ENCODE data around the gene TMEM175.

Gene TMEM175

DNA sequence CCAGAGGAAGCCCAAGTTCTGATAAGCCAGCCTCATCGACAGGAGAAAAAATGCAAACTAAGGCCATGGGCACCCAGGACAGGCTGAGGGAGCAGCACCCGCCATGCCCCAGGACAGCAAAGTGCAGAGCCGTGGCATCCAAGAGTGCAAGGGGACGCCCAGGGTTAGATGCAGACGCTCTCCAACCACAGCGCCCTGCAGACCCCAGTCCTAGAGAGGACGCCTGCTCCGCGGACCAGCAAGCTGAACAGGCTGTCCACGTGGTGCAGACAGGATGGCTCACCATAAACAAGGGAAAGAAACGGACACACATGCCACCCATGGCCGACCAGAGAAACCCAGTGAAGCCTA, 32.7 kb upstream of the TMEM175 start:
- FAIRE-seq = no peak

DNA sequence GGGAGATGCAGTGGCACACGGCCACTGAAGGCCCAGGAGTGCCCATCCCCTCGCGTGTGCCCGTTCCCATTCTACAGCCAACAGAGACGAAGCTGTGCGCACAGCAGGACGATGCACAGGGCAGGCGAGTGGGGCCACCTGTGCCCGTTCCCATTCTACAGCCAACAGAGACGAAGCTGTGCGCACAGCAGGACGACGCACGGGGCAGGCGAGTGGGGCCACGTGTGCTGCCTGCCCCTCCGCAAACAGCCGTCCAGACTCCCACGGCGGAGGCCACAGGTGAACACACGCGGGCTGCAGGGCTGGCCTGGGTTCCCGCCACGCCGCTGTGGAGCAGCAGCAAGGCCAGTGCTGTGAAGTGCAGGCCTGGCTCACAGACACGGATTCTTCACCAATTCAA, 32.2 kb upstream of the TMEM175 start:
- FAIRE-seq = no peak

GRCh38 chr4:900721-901120, 31.5 kb upstream of the TMEM175 start:
- no peak for FAIRE-seq

DNA sequence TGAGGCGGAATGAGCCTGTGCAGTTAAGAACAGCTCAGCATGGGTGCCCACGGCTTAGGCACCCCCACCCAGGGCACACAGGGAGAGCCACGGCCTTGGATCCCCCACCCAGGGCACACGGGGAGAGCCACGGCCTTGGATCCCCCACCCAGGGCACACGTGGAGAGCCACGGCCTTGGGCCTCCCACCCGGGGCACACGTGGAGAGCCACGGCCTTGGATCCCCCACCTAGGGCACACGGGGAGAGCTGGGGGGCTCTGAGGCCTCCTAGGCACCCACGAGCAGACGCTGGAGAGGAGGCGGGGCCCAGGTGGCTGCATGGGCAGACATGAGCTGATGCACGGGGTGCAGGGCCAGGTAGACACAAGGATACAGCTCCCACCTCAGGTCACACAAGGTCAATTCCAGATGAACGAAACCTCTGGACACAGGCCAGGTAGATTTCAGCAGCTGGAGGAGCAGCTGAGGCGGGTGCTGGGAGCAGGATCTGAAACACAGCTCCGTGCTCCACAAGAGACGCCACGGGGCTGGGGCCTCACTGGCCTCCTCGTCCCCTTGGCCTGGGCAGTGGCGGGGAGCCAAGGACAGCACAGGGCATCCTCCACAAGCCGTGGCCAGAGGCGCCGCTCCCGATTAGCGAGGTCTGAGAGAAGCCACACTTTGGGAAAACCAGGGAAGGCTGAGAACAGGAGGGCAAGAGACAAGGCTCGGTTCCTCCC, 30.9 kb upstream of the TMEM175 start:
- no peak for FAIRE-seq

DNA sequence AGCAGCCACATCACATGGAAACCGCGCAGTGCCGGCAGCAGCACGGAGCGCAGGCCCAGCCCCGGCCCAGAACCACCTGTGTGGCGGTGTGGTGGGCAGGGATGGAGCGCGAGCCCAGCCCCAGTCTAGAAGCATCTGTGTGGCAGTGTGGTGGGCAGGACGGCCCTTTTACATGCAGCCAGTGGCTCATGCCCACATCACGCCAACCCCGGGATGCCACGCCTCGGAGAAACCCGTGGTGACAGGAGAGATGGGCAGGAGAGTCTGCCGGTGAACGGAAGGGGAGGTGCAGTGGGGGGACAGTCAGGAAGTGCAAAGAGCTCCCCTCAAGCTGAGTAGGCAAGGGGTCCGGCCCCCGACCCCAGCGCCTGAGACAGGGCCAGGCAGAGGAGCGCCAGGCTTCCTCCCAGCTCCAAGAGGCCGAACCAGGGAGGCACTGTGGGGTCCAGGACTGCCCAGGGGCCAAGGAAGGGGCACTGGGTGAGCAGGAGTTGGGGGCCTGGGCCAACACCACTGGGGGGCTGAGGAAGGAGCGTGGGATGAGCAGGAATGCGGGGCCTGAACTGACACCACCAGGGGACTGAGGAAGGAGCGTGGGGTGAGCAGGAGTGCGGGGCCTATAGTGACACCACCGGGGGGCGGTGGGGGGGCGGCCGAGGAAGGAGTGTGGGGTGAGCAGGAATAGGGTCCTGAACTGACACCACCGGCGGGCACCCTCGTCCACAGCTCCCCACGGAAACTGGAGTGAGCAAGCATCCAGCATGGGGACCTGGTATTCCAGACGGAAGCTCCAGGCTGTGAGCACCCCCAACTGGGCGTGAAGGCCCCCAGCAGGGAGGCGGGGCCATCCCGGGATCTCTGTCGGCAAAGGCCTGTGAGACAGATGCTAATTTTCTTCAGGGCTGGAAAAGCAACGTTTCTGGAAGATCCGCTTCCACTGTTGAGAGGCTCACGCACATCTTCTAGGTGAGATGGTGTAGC, 28.9 kb upstream of the TMEM175 start:
- no peak for FAIRE-seq

DNA sequence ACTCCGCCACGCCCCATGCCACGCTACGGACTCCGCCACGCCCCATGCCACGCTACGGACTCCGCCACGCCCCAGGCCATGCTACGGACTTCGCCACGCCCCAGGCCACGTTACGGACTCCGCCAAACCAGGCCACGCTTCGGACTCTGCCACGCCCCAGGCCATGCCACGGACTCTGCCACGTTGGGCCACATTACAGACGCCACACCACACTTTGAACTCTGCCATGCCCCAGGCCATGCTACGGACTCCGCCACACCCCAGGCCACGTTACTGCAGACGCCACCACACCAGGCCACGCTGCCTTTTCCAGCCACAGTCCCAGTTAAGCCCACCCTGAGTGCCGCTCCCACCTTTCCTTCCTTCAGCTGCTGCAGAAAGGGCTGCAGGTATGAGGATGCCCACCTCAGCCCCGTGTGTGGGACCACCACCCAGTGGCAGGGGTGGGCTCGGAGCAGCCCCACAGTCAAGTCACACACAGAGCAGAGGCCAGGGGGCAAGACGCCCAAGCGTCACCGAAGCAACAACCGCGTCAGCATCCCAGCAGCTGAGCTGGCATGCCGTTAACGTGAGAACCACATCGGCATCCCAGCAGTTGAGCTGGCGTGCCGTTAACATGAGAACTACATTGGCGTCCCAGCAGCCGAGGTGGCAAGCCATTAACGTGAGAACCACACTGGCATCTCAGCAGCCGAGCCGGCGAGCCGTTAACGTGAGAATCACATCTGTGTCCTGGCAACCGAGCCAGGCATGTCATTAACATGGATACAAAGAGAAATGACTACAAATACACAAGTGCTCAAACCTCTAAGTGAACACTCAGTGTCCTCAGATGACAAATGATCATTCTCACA, 26.5 kb upstream of the TMEM175 start:
- no peak for FAIRE-seq

- no peak for FAIRE-seq
Measured at GRCh38 chr4:906339-907102, 25.7 kb upstream of the TMEM175 start.

GRCh38 chr4:907103-907400, 25.2 kb upstream of the TMEM175 start:
- FAIRE-seq = no peak

DNA sequence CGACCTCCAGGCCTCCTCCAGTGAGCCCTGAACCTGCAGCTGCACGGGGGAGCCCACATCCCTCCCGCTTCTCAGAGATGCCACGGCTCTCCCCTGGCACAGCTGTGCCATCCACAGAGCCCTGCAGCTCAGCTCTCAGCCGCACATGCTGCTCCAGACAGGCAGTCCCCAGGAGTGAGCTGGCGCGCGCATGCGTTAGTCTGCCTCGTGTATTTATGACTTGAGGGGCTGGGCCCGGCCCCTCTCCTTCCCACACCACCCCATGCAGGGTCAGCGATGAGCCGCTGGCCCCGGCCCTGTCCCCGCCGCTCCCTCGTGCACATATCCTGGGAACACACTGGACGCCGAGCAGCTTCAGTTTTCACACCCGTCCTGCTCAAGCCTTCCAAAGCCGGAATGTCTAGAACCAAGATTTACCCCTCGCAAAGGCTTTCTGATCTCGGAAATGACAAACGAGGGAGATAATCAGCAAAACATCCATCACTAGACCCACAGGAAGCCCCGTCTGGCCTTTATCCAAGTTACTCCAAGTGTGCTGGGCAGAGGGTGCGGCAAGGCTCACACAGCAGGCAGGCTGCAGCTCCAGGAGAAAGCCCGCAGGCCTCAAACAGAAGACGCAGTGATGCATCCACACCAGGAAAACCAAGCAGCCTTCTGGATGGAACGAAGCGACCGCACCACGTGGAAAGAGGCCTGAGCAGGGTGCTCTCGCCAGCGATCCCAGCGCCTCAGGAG, 24.4 kb upstream of the TMEM175 start:
- FAIRE-seq = no peak

- FAIRE-seq = no peak
Measured at GRCh38 chr4:909131-909571, 23.1 kb upstream of the TMEM175 start.

GRCh38 chr4:909821-910220, 22.4 kb upstream of the TMEM175 start:
- FAIRE-seq = no peak

DNA sequence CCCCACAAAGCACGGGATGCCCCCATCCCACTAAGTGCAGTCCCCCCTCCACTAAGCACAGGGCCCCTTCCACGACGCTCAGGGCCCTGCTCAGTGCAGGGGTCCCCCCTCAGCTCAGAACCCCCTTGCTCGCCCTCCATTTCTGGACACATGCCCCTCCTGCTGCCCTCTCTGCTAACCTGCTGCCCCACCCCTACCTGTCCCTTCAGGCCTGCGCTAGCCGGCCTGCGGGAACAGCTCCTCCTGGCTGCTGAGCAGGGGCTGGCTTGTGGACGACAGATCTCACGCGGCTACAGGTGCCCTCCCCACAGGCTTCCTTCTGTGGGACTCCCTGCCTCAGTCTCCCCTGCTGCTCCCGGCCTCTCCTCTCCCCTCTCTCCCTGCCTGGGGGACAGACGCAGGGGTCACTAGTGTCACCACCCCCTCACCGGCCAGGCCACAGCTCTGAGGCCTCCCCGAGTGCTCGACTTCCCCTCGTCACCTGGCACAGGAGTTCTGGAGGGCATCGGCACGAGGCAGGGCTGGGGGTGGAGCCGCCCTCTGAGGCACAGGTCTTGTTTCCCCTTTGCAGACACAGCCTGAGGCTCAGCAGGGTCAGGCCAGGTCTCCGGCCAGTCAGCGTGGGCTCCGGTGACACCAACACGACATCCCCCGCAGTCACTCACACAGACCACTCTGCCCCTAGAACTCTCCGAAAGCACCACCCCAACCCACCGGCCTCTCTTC, 21.7 kb upstream of the TMEM175 start:
- FAIRE-seq = no peak

GRCh38 chr4:911221-911751, 21.0 kb upstream of the TMEM175 start:
- FAIRE-seq = no peak

DNA sequence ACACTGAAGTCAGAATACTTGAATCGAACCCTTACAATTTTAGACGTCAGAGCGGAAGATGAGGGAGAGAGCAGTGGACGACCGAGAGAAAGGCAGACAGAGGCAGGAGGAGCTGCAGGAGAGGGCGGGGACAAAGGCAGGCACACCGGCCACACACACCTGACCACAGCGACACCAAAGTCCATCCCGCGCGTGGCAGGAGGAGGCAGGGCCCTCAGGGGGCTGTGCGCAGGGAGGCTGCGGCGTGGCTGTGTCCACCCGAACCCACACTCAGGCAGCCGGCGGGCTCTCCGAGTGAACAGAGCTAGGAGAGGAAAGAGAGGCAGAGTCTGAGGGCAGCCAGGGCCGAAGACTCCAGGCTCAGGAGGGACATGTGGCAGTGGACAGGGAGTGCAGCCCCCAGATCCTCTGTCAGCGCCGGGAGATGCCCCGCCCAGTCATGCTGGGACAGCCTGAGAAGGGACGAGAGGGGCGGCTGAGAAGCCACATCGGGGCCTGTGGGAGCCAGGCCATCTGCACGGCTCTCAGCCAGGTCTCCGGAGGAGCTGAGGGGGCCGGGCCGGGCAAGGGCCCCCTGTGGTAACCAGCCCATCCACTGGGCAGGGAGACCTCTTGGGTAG, 20.3 kb upstream of the TMEM175 start:
- FAIRE-seq = no peak

DNA sequence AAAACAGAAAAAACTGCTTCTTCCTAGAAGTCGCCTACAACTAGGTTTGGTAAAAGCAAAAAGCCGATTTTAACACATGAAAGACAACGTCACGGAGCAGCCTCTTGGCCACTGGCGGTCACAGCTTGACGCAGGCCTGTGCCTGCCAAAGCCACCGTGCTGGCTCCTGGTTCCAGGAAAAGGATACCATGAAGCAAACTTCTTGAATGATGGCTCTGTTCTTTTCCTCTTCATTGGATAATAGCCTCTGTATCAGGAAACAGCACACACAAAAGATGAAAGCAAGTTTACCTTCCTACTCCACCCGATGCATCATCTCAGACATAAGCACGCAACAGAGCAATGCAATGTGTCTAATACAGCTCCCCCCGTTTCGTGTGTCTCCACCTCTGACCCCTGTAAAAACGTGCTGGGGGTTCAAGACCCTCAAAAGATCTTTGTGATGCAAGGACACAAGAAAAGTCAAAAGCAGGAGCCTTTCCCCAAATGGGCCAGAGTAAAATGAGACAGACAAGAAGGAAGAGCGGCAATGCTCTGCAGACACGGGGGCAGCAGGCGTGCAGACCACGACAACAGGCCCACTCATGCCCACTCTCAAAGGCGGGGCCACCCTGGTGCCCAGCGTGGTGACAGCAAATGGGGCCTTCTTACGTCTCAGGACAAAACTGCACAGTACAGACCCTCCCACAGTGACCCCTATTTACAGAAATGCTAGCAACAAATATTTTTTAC, 19.5 kb upstream of the TMEM175 start:
- no peak for FAIRE-seq

DNA sequence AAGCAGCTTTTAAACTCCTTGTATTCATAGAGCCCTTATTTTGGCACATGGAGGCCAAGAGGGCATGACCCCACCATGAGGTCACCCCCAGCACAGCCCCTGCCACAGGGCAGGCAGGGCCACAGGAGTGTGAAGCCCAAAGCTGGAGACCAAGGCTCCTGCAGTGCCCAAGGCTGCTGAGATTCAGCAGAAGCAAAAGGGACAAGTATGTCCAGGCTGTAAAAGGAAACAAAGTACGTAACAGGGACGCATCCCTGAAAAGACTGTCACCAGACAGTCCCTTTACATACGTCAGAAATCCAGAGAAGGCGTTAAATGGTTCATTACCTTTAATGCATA, 19.0 kb upstream of the TMEM175 start:
- FAIRE-seq = no peak

- FAIRE-seq = no peak
Measured at GRCh38 chr4:914531-914930, 17.7 kb upstream of the TMEM175 start.

DNA sequence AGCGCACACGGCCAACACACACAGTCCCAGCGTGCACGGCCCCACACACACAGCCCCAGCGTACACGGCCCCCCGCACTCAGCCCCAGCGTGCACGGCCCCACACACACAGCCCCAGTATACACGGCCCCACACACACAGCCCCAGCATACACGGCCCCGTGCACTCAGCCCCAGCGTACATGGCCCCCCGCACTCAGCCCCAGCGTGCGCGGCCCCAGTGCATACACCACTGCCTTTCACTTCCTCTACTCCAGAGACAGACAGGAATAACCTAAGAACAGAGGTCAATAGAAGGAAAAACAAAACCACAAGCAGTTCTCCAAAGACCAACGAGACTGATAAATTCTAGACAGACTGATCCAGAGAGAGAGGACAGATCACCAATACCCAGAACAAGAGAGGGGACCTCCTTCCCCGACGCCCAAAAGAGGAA, 17.2 kb upstream of the TMEM175 start:
- FAIRE-seq = no peak

DNA sequence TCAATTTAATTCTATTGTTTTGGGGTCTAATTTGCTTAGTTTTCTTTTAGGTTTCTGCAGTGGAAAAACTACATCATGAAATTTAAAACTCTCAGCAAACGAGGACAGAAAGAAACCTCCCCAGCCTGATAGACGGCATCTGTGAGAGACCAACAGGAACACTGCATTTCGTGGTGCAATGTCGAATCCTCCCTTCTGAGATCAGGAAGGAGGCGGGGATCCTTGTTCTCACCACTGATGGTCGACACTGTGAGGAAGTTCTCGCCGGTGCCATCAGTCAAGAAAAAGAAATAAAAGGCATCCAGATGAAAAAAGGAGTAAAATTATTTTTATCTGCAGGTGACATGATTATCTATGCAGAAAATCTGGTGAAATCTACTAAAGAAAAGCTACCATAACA, 16.7 kb upstream of the TMEM175 start:
- no peak for FAIRE-seq

DNA sequence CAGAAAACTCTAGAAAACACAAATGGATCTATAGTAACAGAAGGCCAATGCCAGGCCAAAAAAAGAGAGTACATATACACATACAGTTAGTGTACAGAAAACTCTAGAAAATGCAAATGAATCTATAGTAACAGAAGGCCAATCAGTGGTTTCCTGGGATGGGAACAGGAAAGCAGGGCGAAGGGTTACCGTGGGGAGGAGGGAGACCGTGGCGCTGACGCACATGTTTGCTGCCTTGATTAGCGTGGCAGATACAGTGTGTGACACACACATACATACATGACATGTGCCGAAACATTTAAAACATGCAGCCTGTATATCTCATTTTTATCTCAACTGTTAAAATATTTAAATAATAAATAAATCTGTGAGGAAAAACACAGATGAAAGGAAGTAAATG, 14.8 kb upstream of the TMEM175 start:
- FAIRE-seq = no peak

Measured in G401.6 (cell line).